ENCODE measurements around the gene PPIE.

PPIE gene

DNA sequence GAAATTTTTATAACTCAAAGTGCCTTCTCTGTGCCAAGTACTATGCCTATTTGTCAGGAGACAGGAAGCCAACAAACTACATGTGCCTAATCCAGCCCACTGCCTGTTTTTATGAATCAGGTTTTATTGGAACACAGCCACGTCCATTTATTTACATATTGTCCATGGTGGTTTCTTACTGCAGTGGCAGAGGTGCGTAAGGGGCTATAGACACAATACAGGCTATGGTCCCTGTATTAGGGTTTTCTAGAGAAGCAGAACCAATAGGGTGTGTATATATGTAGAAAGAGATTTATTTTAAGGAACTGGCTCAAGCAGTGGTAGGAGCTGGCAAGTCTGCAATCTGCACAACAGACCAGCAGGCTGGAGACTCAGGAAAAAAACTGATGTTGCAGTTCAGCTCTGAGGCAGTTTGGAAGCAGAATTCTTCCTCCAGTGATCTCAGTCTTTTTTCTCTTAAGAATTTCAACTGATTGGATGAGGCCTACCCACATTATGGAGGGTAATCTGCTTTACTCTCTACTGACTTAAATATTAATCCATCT lies 15.4 kb downstream of the PPIE start:
- no peaks in the 10 kb centered on the region for H4K20me1 ChIP-seq (ENCODE audit: insufficient read depth, low read length)
- no peak overlapping the region for H2AFZ ChIP-seq (ENCODE audit: low read depth, low read length)
- TF ChIP-seq, protein P1, sequence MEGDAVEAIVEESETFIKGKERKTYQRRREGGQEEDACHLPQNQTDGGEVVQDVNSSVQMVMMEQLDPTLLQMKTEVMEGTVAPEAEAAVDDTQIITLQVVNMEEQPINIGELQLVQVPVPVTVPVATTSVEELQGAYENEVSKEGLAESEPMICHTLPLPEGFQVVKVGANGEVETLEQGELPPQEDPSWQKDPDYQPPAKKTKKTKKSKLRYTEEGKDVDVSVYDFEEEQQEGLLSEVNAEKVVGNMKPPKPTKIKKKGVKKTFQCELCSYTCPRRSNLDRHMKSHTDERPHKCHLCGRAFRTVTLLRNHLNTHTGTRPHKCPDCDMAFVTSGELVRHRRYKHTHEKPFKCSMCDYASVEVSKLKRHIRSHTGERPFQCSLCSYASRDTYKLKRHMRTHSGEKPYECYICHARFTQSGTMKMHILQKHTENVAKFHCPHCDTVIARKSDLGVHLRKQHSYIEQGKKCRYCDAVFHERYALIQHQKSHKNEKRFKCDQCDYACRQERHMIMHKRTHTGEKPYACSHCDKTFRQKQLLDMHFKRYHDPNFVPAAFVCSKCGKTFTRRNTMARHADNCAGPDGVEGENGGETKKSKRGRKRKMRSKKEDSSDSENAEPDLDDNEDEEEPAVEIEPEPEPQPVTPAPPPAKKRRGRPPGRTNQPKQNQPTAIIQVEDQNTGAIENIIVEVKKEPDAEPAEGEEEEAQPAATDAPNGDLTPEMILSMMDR (IDR thresholded peaks at IDR 0.05; ENCODE audit: low read depth, low read length): no peak
- TF ChIP-seq EZH2phosphoT487 (IDR thresholded peaks at IDR 0.05; ENCODE audit: low read depth): no peak
- no peaks in the 10 kb centered on the region for H3K9me3 ChIP-seq (ENCODE audit: insufficient read depth, low read length)
- H3K27ac ChIP-seq (ENCODE audit: low read length): no peak overlapping the region
- no peak overlapping the region for H3K4me2 ChIP-seq (ENCODE audit: low read length)
- no peaks in the 10 kb centered on the region for H3K27me3 ChIP-seq (ENCODE audit: low read depth, low read length)
- no peak overlapping the region for H3K4me3 ChIP-seq (ENCODE audit: low read length)
- H3K4me1 ChIP-seq (ENCODE audit: low read length): no peaks in the 10 kb centered on the region
- no peaks in the 10 kb centered on the region for H3K79me2 ChIP-seq (ENCODE audit: low read length)
- H3K9ac ChIP-seq (ENCODE audit: low read length): no peak overlapping the region
- H3K36me3 ChIP-seq (replicated peaks; ENCODE audit: low read depth, low read length): peaks cover 31% of the 10 kb centered on the region

DNA sequence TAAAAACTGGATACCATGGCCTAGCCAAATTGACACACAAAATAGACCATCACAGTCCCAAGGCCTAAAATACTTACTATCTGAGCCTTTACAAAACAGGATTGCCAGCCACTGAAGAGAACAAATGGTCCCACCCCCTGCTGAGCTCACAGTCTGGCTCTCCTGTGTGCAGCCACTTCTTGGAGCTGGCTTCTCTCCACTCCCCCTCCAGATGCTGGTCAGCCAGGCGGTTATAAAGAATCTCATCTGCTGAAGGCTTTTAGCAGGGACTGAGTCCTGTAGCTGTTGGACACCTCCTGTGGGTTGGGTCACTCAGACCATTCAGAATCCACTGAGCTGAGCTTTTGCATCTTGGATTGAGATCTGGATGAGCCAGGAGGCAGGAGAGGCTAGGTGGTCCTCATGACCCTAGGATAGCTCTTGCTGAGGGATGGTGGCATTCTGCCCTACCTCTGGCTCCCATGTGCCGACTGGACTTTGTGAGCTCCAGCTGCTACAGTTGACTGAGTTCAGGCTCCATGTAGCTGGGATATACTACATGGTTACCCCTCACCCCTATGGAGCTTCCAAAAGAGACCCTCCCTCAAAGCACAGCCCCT lies 16.3 kb downstream of the PPIE start:
- Histone ChIP-seq H3K4me2 (ENCODE audit: low read length) (no peak overlapping the region), H3K4me3 (ENCODE audit: low read length) (no peak overlapping the region), H3K27ac (ENCODE audit: low read length) (no peak overlapping the region), H3K36me3 (replicated peaks; ENCODE audit: low read depth, low read length) (peaks cover 26% of the 10 kb centered on the region), H3K9ac (ENCODE audit: low read length) (no peak overlapping the region), H2AFZ (ENCODE audit: low read depth, low read length) (no peak overlapping the region), H4K20me1 (ENCODE audit: insufficient read depth, low read length) (no peaks in the 10 kb centered on the region), H3K4me1 (ENCODE audit: low read length) (no peaks in the 10 kb centered on the region), H3K9me3 (ENCODE audit: insufficient read depth, low read length) (no peaks in the 10 kb centered on the region), H3K27me3 (ENCODE audit: low read depth, low read length) (no peaks in the 10 kb centered on the region), H3K79me2 (ENCODE audit: low read length) (no peaks in the 10 kb centered on the region)
- TF ChIP-seq, protein P1 (IDR thresholded peaks at IDR 0.05; ENCODE audit: low read depth, low read length): no peak
- no peak for TF ChIP-seq EZH2phosphoT487 (IDR thresholded peaks at IDR 0.05; ENCODE audit: low read depth)

DNA sequence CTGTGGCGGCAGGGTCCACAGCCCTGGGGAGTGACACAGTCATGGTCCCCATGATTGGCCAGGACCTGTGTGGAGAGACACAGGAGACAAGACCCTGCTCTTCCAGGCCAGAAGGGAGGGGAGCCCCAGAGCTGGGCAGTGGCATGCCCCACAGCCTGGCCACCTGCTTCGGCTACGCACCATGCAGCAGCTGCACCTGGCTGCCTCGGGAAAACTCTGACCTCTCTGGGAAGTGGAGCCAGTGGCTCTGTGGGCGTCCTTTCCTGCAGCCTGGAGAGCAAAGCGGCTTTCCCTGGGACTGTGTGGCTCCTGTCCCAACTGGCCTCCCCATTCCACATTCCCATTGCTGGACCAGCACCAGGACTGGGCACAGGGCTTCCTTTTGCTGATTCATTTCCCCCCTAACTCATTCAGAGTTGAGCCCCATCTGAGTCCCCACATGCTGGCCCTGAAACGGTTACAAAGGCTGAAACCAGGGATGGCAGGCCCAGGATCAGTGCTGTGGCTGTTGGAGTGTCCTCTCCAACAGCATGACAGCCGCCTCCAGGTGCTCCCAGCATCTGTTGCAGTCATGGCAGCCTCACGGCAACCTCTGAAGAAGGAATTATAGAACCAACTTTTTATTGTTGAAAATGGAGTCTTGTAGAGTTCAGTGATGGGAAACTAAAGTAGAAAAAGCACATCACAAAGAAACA lies 17.4 kb downstream of the PPIE start:
- Histone ChIP-seq H3K4me3 (ENCODE audit: low read length) (no peak overlapping the region), H3K9ac (ENCODE audit: low read length) (no peak overlapping the region), H3K27ac (ENCODE audit: low read length) (no peak overlapping the region), H3K79me2 (ENCODE audit: low read length) (no peaks in the 10 kb centered on the region), H4K20me1 (ENCODE audit: insufficient read depth, low read length) (no peaks in the 10 kb centered on the region), H3K27me3 (ENCODE audit: low read depth, low read length) (no peaks in the 10 kb centered on the region), H3K9me3 (ENCODE audit: insufficient read depth, low read length) (no peaks in the 10 kb centered on the region), H3K36me3 (replicated peaks; ENCODE audit: low read depth, low read length) (peaks cover 23% of the 10 kb centered on the region), H3K4me1 (ENCODE audit: low read length) (no peaks in the 10 kb centered on the region), H2AFZ (ENCODE audit: low read depth, low read length) (no peak overlapping the region), H3K4me2 (ENCODE audit: low read length) (no peak overlapping the region)
- TF ChIP-seq EZH2phosphoT487 (IDR thresholded peaks at IDR 0.05; ENCODE audit: low read depth): no peak
- TF ChIP-seq, protein P1 (IDR thresholded peaks at IDR 0.05; ENCODE audit: low read depth, low read length): no peak

DNA sequence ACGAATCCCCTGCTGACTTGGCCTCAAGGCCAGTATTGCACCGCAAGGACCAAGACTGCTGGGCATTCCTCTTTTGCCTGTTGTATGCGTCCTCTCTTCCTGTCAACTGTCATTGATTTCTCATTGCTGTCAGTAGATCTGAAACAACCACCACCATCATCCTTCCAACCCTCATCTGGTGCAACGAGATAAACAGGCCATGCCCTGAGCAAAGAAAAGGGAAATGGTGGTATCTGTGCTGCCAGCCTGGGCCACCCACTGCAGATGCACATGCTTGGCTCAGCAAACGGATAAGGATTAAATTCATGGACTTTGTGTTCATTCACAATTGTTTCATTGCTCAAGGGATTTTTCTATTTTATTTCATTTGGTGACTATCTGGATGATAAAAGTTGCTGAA lies 18.8 kb downstream of the PPIE start:
- no peaks in the 10 kb centered on the region for H4K20me1 ChIP-seq (ENCODE audit: insufficient read depth, low read length)
- H3K27me3 ChIP-seq (ENCODE audit: low read depth, low read length): no peaks in the 10 kb centered on the region
- no peak overlapping the region for H3K4me2 ChIP-seq (ENCODE audit: low read length)
- TF ChIP-seq, protein P1 (IDR thresholded peaks at IDR 0.05; ENCODE audit: low read depth, low read length): no peak
- no peak for TF ChIP-seq EZH2phosphoT487 (IDR thresholded peaks at IDR 0.05; ENCODE audit: low read depth)
- no peaks in the 10 kb centered on the region for H3K9me3 ChIP-seq (ENCODE audit: insufficient read depth, low read length)
- no peak overlapping the region for H2AFZ ChIP-seq (ENCODE audit: low read depth, low read length)
- H3K36me3 ChIP-seq (replicated peaks; ENCODE audit: low read depth, low read length): peaks cover 16% of the 10 kb centered on the region
- H3K9ac ChIP-seq (ENCODE audit: low read length): no peak overlapping the region
- no peak overlapping the region for H3K4me3 ChIP-seq (ENCODE audit: low read length)
- no peaks in the 10 kb centered on the region for H3K4me1 ChIP-seq (ENCODE audit: low read length)
- no peaks in the 10 kb centered on the region for H3K79me2 ChIP-seq (ENCODE audit: low read length)
- H3K27ac ChIP-seq (ENCODE audit: low read length): no peak overlapping the region
